Inferior parietal cortex (tissue), 1 donor: ENCODE data around the gene CTDSP1.

Experiments
- DNase-seq: peaks from one replicate; pipeline ENCODE4 v3.0.0-alpha.2; 2016; ENCODE audit errors: extremely low spot score

The CTDSP1 gene, protein sequence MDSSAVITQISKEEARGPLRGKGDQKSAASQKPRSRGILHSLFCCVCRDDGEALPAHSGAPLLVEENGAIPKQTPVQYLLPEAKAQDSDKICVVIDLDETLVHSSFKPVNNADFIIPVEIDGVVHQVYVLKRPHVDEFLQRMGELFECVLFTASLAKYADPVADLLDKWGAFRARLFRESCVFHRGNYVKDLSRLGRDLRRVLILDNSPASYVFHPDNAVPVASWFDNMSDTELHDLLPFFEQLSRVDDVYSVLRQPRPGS

DNA sequence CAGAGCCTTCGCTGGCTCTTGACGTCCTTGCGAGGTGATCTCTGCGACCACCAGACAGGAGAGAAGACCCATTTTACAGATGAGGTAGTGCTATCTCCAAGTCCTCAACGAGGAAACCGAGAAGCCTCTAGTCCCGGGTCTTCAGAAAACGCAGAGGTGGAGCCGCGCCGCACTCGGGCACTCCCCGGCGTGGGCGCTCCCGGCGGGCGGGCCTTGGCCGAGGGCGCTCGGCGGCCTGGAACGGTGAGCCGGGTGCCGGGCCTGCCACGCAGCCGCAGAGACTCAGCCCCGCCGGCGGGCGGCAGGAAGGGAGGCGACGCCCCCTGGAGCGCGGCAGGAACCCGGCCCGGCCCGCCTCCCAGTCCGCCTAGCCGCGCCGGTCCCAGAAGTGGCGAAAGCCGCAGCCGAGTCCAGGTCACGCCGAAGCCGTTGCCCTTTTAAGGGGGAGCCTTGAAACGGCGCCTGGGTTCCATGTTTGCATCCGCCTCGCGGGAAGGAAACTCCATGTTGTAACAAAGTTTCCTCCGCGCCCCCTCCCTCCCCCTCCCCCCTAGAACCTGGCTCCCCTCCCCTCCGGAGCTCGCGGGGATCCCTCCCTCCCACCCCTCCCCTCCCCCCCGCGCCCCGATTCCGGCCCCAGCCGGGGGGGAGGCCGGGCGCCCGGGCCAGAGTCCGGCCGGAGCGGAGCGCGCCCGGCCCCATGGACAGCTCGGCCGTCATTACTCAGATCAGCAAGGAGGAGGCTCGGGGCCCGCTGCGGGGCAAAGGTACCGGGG is at the start of gene CTDSP1:
TSS of gene CTDSP1 (plus strand) at position 478 of the 776 bp plus-strand sequence. CDS start at position 701, 223 bp downstream.
- peak; percentile 94 for DNase-seq

DNA sequence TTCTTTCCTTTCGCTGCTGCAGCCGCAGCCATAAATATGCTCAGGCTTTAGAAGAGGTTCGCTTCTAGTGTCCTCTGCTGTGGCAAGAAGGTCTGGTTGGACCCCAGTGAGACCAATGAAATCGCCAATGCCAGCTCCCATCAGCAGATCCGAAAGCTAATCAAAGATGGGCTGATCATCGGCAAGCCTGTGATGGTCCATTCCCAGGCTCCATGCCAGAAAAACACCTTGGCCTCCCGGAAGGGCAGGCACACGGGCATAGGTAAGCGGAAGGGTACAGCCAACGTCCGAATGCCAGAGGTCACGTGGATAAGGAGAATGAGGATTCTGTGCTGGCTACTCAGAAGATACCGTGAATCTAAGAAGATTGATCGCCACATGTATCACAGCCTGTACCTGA is 45.6 kb upstream of the CTDSP1 start:
- DNase-seq = no peak

DNA sequence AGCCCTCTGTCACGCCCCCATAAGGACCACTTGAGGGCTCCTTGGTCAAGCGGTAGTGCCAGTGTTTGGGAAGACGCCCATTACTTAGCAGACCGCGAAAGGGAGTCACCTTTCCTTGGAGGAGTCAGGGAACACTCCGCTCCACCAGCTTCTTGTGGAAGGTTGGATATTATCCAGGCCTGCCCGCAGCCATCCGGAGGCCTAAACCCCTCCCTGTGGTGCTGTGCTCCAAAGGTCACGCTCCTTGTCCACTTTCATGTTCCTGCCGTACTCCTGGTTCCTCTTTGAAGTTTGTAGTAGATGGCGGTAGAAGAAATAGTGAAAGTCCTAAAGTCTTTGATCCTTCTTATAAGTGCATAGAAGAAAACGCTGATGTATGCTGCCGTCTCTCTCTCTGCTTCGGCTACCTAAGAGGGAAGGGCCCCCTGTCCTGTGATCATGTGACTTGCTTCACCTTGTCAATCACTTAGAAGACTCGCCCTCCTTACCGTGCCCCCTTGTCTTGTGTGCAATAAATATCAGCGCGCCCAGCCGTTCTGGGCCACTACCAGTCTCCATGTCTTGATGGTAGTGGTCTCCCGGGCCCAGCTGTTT is 44.7 kb upstream of the CTDSP1 start:
- no peak for DNase-seq

DNA sequence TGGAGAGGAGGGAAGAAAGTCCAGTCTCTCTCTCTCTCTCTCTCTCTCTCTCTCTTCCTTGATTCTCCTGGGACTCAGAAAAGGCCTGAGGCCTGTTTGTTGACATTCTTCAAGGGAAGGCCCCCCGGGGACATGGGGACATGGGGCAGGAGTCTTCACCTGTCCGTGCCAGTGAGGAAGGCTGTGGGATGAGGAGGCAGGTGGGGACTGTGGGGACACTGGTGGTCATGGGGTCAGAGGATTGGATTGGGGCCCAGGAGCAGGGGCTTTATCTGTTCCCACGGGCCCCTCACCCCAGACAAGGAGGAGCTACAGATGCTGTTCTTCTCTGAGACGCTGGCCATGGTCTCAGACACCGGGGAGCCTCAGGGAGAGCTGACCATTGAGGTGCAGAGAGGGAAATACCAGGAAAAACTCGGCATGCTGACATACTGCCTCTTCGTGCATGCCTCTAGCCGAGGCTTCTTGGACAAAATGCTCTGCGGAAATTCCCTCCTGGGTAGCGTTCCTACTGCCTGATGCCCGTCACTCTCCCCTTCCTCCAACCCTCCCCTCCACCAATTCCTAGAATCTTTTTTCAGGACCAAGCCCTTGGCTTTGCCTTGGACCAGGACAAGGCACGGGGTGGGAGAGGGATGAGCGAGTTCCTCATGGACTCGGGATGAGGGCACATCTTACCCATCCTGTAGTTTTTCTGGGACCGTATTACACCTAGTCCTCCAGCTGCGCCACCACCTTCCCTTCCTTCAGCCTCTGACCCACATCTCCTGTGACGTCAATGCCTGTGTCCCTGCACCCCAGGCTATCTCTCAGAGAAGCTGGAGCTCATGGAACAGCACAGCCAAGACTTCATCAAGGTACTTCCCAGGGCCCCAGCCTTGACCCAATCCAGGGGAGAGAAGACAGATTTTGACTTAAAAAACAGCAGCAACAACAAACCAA is 42.2 kb upstream of the CTDSP1 start:
- no peak for DNase-seq

DNA sequence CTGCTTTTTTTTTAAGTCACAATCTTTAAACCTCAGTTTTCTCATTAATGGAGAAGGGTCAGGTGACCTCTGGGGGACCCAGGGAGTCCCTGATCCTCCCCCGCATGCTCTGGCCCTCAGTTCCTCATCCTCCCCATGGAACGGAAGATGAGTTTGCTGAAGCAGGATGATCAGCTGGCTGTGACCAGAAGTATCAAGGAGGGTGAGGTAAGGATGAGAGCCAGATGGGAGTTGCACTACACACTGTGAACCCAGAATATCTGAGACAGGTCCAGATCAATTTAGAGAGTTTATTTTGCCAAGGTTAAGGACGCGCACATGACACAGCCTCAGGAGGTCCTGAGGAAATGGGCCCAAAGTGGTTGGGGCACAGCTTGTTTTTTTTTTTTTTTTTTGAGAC is 39.2 kb upstream of the CTDSP1 start:
- DNase-seq = no peak

DNA sequence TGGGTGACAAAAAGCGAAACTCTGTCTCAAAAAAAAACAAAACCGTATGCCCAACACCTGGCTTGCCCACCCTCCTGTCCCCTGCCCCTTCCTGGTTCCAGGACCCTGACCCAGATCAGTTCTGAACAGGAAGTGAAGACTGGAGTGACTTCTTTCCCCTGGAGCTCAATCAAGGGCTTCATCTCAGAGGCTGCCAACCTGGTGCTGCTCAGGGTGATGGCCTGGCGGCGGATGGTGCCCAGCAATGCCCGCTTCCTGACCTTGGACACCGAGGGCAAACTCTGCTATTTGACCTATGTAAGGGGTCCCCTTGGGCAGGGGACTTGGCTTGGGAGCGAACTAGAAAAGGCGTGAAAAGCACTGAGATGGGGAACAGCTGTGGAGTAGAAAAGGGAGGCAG is 37.1 kb upstream of the CTDSP1 start:
- DNase-seq = no peak

DNA sequence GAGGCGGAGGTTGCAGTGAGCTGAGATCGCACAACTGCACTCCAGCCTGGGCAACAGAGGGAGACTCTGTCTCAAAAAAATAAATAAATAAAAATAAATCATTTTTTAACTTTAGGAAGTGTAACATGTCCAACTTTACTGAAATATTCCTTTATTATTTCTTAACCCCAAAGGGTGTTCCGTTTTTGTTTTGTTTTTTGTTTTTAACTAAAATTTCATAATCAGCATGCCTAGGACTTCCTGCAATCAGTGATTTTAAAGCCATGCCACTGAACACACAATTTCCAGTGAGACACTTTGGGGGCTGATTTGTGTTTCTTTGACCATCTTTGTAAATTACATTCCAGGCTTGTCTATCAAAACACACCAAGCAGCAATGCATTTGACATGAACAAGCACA is 35.9 kb upstream of the CTDSP1 start:
- no peak for DNase-seq

DNA sequence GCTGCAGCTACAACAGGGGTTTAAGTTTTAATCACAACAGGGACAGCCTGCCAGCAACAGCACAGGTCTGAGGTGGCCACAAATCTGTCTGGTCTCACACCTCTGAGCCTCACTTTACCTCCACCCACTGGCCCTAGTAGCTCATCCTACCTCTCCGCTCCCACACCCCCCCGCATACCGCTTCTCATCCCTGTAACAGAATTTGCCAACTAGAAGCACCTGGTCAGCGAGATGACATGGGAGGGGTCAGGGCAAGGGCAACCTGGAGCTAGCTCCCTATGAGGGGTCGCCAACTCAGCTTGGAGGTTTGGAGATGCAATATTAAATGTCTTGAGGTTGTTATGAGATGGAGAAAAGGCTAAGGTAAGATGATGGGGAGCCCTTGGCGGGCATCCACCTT is 35.5 kb upstream of the CTDSP1 start:
- no peak for DNase-seq

DNA sequence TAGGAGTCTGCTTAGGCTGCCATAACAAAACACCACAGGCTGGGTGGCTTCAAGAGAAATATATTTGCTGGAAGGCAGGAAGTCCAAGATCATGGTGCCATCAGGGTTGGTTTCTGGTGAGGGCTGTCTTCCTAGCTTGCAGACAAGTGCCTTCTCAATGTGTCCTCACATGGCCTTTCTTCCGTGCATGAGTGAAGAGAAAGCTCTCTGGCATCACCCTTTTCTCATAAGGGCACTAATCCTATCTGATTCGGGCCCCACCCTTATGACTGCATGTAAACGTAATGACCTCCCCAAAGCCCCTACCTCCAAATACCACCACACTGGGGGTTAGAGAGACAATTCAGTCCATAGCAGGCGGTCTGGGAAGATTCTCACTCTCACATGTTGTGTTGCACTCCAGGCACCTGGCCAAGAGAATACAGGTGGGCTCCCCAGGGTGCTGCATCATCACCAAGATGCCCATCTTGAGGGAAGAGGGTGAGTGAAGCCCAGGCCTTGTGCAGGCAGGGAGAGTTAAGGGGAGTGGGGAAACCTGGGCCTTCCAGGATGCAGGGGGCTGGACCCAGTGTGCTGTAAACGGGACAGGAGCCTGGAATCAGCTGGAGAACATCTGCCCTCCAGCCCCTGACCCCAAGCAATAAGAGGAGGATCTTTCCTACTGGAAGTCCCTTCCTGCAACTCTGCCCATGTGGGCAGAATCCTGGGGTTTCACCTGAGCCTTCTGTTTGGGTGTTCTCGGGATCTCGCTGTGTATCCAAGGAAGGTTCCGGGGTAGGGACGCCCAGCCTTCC is 32.9 kb upstream of the CTDSP1 start:
- DNase-seq = no peak

DNA sequence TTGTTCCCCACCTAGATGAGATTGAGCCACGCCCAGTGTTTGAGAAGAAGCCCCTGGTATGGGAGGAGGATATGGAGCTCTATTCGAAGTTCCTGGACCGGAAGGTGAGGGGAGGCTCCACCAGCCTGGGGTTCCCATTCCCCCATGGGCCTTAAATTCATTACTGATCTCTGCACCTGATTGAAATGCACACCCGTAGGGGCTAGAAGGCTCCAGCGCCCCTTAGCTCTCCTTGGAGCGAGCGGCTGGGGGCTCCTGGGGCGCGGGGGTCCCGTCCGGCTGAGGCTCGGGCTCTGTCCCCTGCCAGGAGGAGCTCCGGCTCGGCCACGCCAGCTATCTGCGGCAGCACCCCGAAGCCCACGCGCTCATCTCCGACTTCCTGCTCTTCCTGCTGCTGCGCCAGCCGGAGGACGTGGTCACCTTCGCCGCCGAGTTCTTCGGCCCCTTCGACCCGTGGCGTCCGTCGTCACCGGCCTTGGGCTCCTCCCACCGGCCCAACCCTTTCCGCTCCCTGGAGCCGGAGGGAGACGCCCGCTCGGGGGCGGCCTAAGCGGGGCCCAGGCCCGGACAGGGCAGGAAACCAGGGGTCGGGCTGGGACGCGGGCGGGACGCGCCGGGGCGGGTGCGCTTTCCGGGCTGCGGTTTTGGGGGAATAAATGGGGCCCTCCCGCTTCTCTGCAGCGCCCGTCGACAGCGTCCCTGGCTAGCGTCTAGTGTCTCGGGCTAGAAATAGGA is 32.1 kb upstream of the CTDSP1 start:
- DNase-seq = peak; percentile 56

DNA sequence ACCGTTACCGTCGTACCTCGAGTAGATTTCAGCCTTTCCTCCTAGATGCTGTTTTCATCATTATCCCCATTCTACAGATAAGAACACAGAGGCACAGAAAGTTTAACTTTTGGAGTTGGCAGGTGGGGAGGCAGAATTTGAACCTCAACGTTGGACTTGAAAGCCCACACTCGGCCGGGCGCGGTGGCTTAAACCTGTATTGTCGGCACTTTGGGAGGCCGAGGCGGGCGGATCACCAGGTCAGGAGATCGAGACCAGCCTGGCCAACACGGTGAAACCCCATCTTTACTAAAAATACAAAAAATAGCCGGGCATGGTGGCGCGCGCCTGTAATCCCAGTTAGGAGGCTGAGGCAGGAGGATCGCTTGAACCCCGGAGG is 31.5 kb upstream of the CTDSP1 start:
- DNase-seq = no peak

DNA sequence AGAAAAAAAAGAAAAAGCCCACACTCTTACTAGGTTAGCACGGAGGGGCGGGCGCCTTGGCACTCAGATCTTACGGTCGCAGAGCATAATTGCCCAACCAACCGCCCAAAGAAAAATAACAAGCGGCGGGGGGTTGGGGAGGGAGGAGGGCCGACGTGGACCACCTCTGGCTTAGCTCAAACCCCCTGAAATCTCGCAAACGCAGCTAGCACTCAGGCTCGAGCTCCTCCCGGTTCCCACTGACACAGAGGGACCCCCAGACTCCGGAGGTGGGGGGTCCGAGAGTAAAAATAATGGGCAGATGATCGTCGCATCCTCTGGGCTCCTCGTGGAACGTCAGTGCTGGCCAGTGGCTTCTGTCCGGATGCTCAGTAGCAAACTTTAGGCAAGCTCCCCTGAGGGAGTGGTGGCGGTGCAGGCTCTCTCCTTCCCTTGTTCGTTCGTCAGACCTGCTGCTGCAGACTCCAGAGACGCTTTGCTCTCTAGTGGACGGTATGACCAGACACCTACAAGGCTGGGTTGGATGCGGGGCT is 31.0 kb upstream of the CTDSP1 start:
- no peak for DNase-seq

DNA sequence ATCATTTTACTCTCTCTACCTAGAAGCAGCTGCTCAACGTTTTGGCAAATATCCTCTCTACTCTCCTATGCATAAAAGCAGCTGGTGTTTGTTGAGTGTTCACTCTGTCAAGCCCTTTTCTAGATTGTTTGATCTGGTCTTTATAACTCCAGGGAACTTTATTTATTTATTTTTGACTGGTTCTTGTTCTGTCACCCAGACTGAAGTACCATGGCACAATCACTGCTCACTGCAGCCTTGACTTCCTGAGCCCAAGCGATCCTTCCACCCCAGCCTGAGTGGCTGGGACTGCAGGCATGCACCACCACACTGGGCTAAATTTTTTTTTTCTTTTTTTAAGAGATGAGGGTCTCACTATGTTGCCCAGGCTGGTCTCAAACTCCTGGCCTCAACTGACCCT is 30.3 kb upstream of the CTDSP1 start:
- DNase-seq = no peak

DNA sequence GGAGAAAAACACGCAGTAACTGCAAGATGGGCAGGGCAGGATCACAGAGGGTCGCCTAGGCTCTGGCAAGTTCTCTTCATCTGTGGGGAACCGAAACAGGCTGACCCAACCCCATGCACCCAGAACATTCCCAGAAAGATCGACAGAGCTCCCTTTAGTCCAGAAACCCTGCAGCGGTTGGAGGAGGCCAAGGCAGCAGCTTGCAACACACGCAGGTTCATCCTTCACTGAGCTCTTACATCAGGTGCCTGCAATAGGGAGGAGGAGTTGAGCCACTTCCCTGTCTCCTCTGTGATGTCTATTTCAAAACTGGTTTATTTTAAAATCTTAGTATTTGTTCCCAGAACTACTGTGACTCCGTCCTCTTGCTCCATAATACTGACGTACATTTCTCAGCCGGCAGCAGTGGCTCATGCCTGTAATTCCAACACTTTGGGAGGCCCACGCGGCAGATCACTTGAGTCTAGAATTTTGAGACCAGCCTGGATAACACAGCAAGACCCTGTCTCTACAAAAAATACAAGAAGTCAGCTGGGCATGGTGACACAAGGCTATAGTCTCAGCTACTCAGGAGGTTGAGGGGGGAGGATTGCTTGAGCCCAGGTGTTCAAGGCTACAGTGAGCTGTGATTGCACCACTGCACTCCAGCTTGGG is 29.1 kb upstream of the CTDSP1 start:
- no peak for DNase-seq

DNA sequence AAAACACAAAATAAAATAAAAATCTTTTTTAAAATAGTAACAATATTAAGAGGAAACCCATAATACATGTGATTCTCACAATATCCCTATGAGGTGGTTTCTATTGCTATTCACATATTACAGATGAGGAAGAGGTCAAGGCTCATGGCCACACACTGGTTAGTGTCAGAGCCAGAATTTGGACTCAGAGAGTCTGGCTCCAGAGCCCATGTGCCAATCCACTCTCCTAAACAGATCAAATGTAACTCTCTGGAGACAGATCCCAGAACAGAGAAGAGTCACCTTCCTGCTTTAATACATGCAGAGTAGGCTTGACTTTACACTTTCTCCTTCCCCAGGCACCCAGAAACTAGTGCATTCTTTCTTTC is 27.7 kb upstream of the CTDSP1 start:
- DNase-seq = no peak

DNA sequence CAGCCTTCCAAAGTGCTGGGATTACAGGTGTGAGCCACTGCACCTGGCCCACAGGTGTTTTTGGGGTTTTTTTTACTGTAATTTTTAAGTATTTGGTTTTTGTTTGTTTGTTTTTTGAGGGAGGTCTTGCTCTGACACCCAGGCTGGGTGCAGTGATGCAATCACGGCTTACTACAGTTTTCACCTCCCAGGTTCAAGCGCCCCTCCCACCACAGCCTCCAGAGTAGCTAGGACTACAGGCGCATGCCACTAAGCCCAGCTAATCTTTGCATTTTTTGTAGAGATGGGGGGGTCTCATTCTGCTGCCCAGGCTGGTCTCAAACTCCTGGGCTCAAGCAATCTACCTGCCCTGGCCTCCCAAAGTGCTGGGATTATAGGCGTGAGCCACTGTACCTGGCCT is 24.9 kb upstream of the CTDSP1 start:
- no peak for DNase-seq

DNA sequence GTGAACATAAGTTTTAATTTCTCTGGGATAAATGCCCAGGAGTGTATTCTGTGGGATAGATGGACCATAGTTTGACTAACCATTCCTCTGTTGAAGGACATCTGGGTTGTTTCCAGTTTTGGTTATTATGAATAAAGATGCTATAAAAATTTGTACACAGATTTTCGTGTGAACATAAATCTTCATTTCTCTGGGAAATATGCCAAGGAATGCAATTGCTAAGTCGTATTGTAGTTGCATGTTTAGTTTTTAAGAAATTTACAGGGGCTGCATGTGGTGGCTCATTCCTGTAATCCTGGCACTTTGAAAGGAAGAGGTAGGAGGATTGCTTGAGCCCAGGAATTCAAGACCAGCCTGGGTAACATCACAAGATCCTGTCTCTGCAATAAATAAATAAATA is 24.5 kb upstream of the CTDSP1 start:
- no peak for DNase-seq

DNA sequence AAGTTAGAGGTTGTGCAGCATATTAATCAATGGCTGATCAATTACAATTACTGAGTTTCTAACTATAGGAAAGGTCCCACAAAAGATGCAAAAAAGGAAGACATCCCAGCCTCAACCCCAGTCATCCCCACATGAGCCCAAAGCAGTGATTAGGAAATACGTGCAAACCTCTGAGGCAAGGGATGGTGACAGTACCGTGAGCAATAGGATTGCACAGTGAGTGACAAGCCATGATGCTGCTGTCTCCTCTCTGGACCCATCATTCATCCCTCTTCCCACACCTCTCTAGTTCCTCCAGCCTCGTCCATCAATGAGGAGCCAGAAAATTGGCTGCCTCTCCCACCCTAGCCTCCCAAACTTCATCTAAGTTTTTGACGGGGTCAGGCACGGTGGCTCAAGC is 21.6 kb upstream of the CTDSP1 start:
- DNase-seq = no peak

DNA sequence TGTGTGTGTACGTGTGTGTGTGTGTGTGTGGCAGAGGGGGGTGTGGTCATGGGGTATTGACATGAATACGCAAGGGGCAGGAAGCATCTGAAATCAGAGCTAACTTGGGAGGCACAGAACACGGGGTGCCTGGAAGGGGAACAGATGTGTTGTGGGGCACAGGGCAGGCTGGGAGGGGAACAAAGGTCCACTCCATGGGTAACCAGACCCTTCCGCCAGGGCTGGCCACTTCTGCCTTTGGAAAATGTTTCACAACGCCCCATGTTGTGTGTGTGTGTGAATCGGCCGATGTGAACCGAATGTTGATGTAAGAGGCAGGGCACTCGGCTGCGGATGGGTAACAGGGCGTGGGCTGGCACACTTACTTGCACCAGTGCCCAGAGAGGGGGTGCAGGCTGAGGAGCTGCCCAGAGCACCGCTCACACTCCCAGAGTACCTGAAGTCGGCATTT is 17.7 kb upstream of the CTDSP1 start, which contains the start of gene SLC11A1:
TSS of gene SLC11A1 (plus strand) at position 358 of the 451 bp plus-strand sequence. CDS start 96 bp downstream, outside the sequence.
- DNase-seq = no peak

DNA sequence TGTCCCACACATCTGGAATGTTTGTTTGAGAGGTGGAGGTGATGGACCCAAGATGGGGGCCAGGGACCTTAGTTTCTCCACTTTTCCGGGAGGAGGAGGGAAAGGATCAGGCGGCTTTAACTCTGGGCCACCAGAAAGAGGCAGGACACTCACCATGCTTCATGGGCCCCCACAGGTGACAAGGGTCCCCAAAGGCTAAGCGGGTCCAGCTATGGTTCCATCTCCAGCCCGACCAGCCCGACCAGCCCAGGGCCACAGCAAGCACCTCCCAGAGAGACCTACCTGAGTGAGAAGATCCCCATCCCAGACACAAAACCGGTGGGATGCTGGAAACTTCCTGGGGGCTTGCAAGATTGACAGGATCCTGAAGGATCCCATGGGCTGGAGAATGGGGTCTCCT is 16.9 kb upstream of the CTDSP1 start:
- DNase-seq = no peak
